GM21447 (cell line): ENCODE results near the gene ARPIN.
"Not testable (repeated sequence)": the region's sequence is repeated elsewhere in the genome, so short reads cannot be mapped to it uniquely, and the experiment has no call there.

Experiments used
- ATAC-seq: cut with Tn5 transposase; IDR thresholded peaks from one replicate; pipeline ENCODE4 v1.9.1; 2021; ENCODE audit not compliant: unreplicated experiment

Gene ARPIN

GRCh38 chr15:89878323-89878722 is 34.4 kb downstream of the ARPIN start:
- ATAC-seq = no peak

- ATAC-seq = no peak
Observed at GRCh38 chr15:89877083-89877425, 35.7 kb downstream of the ARPIN start.

- ATAC-seq = no peak
Observed at GRCh38 chr15:89876396-89877082, 36.2 kb downstream of the ARPIN start.

- no peak for ATAC-seq
Observed at GRCh38 chr15:89875741-89876140, 37.0 kb downstream of the ARPIN start.

- peak; percentile 76 for ATAC-seq
Observed at GRCh38 chr15:89874926-89875564, 37.7 kb downstream of the ARPIN start.

GRCh38 chr15:89870688-89871288 is 42.0 kb downstream of the ARPIN start:
- no peak for ATAC-seq

GRCh38 chr15:89870006-89870405 is 42.7 kb downstream of the ARPIN start:
- no peak for ATAC-seq

- not testable (repeated sequence) for ATAC-seq
Observed at GRCh38 chr15:89869490-89869889, 43.3 kb downstream of the ARPIN start.

GRCh38 chr15:89864958-89865739 is 47.6 kb downstream of the ARPIN start:
- no peak for ATAC-seq

GRCh38 chr15:89863918-89864317 is 48.8 kb downstream of the ARPIN start:
- ATAC-seq = no peak

- no peak for ATAC-seq
Observed at GRCh38 chr15:89860891-89861290, 51.9 kb downstream of the ARPIN start.

GRCh38 chr15:89860431-89860830 is 52.3 kb downstream of the ARPIN start:
- no peak for ATAC-seq

GRCh38 chr15:89858661-89859458 is 53.9 kb downstream of the ARPIN start:
- ATAC-seq = no peak

GRCh38 chr15:89857673-89858072 is 55.1 kb downstream of the ARPIN start:
- ATAC-seq = no peak

- ATAC-seq = no peak
Observed at GRCh38 chr15:89855948-89856347, 56.8 kb downstream of the ARPIN start.

- ATAC-seq = not testable (repeated sequence)
Observed at GRCh38 chr15:89854863-89855262, 57.9 kb downstream of the ARPIN start.

GRCh38 chr15:89852342-89852995 is 60.3 kb downstream of the ARPIN start:
- ATAC-seq = no peak

GRCh38 chr15:89851673-89852341 is 60.9 kb downstream of the ARPIN start:
- ATAC-seq = peak; percentile 64

- no peak for ATAC-seq
Observed at GRCh38 chr15:89848970-89849292, 63.8 kb downstream of the ARPIN start.

GRCh38 chr15:89847101-89847500 is 65.7 kb downstream of the ARPIN start:
- ATAC-seq = no peak
